ENCODE results near the gene CETP.

CETP gene

DNA sequence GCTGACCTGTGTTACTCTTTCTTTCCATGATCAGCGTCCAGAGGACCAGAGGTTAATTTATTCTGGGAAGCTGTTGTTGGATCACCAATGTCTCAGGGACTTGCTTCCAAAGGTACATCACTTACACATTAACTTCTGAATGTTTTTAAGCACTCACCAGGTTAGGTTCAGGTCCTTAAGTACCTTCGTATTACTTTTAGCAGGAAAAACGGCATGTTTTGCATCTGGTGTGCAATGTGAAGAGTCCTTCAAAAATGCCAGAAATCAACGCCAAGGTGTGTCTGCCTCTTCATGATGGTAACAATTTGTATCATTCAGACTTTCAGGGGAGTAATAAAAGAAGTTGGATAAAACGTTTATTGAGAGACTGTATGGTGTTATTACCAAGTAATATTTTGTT, 26.5 kb upstream of the CETP start:
- DNase-seq, result no peak

DNA sequence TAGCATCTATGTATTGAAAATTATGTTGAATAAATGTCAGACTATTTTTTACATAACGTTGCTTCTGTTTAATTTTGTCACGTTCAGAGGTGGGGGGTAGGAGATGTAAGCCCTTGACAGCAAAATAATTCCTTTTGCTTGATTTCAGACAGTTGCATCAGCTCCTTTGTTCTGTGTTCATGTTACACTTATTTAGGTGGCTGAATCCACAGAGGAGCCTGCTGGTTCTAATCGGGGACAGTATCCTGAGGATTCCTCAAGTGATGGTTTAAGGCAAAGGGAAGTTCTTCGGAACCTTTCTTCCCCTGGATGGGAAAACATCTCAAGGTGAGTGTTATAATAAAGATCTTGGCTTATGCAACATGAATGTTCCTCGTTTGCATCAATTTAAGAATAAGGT, 25.3 kb upstream of the CETP start:
- no peak for DNase-seq

DNA sequence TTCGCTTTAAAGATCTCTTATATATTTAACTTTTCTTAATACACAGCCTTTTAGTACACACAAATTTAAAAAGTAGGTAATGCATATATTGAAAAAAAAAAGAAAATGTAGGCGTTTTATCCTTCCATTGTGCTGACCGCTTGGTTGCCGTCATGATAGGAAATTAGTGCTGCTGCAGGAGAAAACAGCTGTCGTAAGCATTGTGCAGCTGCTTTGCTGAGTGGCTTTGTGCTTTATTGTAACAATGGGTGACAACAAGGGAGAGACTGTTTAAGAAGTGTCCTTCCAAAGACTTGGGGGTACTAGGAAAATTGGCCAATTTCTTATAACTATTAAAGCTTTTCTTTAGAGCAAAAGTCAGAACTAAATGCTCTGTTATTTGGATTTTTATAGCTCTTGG, 24.8 kb upstream of the CETP start:
- DNase-seq, result no peak

DNA sequence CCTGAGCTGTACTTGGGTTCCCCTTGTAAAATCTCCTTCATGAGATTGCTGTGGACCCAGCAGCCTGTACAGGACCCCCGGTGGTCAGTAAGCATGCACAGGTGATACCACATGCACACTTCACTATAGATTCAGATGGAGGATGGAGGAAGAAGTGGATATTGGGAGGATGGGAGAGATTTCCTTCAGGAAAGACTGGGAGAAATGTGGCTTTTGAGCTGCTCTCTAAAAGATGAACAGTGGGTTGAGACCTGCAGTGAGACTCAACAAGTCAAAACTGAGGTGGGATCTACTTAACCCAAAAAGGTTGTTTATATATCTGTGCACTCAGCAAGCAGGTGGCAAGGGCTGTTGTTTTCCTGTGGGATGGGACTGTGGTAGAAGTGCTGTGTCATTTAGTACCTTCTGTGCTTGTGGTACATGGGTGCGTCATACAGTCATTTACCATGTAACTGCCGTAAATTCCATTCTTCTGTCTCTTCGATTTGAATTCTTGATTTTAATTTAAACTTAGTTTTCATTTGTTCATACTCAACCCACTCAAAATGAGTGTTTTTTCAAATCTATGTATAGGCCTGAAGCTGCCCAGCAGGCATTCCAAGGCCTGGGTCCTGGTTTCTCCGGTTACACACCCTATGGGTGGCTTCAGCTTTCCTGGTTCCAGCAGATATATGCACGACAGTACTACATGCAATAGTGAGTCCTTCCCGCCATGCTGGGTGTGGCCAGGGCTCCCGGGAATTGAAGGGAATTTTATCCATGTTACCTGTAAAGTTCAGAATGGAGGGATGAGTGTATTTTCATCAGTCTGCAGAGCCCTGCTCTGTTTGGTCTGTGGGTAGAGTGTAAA, 22.9 kb upstream of the CETP start:
- DNase-seq, result no peak

DNA sequence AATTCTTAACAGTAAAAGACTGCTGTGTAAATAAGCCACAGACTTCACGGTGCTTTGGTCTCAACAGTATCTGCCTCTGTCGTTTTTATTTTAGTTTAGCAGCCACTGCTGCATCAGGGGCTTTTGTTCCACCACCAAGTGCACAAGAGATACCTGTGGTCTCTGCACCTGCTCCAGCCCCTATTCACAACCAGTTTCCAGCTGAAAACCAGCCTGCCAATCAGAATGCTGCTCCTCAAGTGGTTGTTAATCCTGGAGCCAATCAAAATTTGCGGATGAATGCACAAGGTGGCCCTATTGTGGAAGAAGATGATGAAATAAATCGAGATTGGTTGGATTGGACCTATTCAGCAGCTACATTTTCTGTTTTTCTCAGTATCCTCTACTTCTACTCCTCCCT, 21.9 kb upstream of the CETP start:
- DNase-seq, result no peak

DNA sequence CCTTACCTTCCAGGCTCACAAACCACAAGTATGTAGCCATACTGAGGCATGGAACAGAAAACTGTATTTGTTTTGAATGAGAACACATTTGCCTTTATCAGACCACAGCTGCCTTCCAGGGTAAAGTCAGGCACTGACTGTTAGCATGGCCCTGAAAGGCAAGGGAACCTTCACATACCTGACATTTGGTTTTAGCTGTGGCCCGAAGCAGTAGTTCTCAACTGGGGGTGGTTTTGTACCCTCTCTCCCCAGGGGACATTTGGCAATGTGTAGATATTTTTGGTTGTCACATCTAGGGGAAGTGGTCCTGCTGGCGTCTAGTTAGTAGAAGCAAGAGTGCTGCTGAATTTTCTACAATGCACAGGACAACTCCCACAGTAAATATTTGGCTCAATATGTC, 20.7 kb upstream of the CETP start:
- DNase-seq, result no peak

DNA sequence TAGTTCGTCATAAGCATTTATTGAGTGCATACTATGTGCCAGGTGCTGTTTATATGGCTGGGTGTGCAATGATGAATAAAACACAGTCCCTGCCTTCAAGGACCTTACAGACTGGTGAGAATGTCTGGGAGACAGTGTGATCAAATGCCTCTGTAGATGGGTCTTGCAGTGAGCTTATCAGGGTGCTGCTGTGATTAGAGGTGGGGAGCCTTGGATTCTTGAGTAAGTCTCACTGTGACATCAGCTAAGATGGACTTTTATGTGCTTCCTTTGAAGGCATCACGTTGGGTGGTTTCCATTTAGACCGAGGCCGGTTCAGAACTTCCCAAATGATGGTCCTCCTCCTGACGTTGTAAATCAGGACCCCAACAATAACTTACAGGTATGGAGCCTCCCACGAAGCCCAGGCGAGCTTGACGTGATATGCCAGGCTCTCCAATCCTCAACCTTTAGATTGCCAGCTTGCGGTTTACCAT, 19.9 kb upstream of the CETP start:
- DNase-seq, result no peak

DNA sequence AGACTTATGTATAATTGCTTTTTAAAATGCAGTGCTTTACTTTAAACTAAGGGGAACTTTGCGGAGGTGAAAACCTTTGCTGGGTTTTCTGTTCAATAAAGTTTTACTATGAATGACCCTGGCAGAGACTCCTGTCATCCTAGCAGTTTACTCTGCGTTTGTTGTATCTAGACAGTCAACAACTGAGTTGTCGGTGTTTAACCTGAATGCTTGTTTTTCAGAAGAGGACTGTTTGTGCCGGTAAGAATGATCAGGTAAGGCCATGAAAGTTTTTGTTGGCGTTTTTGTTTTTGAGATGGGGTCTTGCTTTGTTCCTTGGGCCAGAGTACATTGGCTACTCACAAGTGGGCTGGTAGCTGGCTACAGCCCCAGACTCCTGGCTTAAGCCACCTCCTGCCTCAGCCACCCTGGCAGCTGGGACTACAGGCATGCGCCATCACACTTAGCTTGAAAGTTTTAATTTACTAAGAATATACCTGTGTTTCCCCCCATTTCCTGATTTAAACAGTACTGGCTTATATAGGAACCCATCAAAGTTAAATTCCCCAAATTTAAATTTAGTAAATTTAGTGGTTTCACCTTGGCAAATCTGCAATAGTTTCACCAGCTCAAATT, 17.9 kb upstream of the CETP start:
- no peak for DNase-seq

DNA sequence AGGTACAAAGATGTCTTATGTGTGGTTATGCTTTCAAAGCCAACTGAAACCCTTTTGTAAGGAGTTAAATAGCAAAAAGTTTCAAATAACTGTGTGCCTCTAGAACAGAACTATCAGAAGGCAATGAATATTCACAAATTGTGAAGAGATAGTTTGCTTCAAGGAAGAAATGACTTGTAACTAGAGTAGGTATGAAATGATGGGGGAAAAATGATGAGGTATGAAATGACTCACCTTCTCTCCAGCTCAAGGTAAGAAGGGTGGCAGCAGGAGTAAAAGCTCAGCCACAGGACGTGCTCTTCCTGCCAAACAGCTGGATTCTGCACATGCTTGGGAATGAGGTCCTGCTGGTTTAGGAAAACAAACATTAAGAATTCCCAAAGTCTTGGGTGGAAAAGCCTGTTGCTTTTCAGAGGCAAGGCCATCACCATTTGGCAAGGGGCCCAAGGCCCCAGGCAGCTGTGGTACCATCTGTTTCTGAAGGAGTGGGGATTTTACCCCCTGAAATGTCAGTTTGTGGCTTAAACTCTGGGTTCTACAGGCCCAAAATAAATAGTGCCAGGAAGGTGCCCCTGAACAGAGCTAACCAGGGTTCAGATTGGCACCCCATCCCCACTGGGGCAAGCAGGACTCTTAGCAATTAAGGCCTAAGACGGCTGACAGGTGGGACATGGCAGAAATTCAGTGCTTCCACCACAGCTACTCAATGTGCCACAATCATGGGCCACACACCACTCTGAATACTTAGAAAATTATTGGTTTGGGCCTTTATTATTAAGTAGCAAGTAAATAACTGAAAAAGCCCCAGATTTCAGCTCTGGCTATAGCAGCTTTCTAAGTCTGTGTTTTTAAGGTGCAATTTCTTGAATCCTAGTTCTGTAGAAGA, 16.6 kb upstream of the CETP start:
- no peak for DNase-seq

DNA sequence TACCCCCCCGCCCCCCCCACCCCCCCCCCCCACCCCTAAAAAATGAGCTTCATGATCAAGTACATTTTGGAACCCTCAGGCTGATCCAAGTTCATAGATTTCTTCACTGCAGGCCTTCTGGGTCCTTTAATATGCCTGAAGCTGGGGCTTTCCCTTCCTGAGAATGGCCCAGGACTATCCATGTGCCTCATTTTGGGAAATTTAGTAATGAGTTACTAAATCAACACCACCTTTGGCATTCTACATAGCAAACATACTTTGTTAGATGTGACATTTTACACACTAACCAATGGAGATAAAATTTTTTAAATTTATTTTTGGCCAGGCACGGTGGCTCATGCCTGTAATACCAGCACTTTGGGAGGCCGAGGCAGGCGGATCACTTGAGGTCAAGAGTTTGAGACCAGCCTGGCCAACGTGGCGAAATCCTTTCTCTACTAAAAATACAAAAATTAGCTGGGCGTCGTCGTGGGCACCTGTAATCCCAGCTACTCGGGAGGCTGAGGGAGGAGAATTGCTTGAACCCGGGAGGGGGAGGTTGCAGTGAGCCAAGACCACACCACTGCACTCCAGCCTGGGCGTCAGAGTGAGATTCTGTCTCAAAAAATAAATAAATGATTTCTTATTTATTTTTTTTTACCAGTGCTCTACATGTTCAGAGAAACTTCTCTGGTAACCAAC, 15.8 kb upstream of the CETP start:
- no peak for DNase-seq

DNA sequence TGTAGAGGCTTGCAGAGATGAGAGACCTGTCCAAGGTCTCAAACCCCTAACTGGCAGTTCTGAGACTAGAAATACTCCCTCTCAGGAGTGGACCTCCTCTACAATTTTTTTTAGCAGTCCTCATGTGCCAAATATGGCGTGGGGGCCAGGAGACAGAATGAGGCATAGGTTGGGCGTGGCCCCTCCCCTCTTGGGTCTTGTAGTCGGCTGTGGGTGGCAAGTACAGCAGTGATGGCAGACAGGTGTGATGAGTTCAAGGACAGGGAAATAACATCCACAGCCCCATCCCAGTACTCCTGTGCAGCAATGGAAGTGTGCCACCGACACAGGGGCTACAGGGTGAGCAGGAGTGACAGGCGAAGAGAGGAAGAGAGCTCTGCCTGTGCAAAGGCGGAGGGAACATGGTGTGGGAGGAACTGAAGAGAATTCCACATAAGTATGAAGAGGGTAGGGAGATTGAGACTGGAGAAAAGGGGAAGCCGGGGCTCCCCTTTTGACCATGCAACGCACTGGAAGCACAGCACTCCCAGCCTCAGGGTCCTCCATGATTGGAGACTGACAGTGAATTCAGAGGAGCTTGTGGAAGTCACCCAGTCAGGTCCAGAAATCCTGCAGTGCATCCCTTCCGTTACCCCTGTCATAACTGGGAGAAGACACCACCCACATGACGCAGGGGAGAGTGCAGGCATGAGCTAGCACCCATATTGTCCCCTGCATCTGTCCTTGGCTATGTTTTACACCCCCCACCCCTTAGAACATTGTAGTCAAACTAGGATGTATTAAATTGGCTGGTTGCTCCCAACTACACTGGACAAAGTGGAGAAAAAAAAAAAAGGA, 14.8 kb upstream of the CETP start:
- no peak for DNase-seq

DNA sequence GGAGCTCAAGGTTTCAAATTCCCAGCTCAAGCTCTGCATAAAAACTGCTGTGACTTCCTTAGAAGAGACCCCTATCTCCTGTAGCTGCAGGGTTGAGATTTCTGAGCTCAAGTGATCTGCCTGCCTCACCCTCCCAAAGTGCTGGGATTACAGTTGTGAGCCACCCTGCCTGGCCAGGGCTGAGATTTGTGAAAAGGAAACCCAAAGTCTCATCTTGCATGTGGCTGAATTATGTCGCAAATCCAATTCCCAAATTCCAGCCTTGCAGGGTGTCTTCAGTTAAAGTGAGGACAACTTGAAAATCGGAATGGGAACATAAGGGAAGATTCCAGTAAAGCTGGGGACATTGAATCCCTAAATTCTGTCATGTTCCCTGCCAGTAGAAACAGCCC, 14.2 kb upstream of the CETP start:
- no peak for DNase-seq

DNA sequence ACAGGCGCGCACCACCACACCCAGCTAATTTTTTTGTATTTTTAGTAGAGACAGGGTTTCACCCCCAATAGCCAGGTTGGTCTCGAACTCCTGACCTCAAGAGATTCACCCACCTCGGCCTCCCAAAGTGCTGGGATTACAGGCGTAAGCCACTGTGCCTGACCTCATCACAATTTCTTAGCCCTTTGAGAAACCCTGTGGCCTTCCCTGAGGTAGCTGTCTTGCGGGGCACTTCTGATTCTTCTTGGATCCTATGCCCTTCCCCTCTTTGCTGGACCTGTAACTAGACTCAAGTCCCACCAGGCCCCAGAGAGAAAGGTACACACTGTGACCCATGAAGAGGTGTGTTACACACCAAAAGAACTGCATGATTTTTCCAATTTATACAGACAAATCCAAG, 13.5 kb upstream of the CETP start:
- no peak for DNase-seq

DNA sequence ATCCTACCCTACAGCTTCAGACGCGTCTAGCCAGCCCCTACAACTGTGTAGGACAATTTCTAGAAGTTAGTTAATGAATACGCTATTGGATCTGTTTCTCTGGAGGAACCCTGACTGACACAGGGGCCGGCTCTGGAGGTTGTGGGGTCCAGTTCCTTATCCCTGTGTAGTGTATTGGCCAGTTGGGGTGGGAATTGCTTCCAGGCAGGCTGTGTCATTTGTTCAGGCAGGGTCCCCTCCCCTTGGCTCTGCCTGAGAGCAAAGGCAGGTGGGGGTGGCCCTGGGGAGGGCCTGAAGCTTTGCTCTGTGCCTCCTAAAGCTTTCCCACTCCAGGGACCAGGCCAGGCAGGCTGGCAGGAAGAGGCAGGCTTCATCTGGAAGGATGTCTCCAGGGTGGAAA, 11.7 kb upstream of the CETP start:
- no peak for DNase-seq

DNA sequence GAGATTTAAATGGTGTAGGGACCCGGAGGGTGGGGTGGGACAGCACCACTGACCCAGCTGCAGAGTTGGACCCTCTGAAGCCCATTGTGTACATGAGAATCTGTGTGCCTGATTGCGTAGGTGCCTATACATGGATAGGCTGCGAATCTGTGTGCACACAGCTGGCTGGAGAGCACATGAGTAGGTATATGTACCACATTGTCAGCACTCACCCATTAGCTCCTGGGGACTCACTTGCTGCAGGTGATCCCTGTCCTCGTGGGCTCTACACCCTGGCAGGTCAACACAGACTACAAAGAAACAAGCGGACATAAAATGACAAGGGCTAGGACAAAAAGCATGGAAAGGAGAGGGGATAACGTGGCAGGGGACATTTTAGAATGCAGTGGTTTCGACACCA, 11.3 kb upstream of the CETP start:
- no peak for DNase-seq

DNA sequence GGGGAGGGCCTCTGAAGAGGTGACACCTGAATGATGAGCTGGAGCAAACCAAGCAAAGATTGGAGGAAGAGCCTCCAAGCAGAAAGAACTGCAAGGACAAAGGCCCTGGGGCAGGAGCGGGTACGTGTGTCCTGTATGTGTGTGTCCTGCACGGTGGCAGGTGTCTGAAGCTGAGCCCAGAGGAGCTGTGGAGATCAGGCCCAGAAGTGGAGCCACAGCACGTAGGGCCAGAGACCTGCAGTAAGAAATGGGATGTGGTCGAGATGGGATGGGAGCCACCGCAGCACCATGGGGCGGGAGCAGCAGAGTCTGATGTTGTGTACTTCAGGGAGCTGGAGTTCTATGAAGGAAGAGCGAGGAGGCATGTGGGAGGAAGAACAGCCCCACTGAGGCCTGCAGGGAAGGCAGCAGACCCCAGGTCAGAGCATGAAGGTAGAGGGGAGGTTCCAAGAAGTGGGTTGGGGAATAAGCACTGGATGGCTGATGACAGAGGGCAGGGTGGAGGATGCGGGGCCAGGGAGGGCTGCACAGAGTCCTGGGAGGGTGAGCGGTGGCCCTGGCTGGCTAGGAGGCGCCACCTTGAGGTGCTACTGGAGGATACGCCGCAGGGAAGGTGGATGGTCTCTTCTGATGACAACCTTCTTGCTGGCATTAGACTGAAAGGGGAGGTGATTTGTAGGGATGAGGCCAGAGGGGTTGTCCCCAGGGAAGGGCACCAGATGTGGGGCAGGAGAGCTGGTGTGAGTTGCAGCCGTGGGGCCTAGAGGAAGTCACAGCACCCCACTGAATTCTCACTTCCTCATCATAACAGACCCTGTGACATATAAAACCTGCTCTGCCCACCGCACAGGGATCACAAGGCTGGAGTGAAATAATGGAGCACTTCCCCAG, 10.6 kb upstream of the CETP start:
- no peak for DNase-seq

DNA sequence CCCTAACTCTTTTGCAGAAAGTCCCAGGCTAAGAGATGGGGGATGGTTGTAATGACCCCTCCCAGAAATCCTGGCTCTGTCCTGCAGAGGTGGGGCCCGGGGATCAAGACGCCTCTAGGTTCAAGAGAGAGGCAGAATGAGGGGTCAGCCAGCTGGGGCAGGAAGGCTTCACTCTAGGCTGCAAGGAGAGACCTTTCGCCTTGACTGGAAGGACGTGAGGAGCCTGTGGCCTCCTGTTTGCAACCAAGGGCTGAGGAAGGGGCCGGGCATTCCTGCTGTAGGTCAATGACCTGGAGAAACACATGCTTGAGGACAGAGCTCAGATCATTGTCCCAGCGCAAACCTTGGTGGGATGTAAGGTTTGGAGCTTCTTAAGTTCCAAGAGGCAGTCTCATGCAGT, 8.7 kb upstream of the CETP start:
- no peak for DNase-seq

DNA sequence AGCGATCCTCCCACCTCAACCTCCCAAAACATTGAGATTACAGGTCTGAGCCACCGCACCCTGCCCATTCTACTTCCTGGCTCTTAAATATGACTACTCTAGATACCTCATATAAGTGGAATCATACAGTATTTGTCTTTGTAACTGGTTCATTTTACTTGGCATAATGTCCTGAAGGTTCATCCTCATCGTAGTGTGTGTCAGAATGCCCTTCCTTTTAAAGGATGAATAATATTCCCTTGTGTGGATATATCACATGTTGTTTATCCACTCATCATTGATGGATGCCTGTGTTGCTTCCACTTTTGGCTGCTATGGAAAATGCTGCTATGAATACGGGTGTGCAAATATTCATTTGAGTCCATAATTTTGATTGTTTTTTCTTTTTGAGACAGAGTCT, 5.7 kb upstream of the CETP start:
- DNase-seq, result no peak

DNA sequence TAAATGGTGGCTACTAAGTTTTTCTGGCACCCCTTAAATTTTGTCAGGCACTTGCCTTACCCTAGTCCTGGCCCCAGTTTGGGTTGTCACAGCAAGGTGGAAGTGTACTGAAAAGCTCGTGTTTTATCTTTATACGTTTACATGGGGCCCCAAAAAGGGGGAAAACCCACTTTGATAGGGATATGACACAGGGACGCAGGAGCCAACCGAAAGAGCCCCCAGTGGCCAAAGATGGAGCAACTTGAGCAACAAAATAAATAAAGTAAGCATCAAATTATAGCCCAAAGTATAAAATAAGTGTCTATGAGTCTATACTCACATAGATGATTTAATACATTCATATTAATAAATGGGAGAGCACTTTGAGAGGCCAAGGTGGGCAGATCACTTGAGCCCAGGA, 5.0 kb upstream of the CETP start:
- no peak for DNase-seq

DNA sequence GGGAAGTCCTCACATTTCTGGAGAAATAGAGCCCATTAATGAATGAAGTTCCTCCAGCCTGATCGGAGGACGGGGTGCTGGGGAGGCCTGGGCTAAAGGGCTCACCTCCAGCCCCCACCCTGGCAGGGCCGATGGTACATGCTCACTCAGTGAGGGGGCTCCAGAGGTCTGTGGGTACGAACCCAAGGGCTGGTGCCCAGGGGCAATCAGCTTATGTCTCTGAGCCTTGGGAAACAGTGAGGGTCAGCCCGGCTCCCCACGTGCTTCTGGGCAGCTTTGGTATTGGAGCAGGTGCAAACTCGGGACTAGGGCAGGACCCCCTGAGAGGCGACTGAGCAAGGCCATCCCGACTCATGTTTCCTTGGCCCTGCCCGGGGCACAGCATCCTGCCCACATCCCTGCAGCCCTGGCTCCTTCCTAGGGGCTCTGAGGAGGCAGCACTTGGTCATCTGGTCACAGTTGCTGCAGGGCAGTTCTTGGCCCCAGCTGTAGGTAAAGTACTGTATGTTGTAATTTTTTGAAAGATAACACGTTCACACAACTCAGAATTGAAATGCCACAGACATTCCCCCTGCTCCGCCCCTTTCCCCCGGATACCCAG, 969 bp upstream of the CETP start:
- no peak for DNase-seq

DNA sequence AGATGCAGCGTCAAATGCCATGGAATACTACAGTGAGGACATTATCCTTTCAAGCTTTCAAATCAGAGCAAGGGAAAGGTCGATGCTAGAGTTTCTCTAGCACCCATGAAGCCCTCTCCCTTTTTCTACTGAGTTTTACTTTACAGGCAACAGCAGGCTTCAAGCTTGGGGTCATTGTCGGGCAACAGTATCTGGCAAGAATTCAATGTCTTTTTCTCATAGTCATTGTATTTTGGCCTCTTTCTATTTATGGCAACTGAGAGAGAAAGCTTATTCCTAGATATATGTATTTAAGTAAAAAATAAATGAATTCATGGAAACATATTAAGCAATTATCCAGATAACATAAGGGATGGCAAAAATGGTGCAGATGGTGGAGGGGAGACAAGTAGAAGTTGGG, 364 bp upstream of the CETP start:
- no peak for DNase-seq

All from cortex of kidney (tissue), 1 donor.